ENCODE data around the gene NT5M.

Gene NT5M

DNA sequence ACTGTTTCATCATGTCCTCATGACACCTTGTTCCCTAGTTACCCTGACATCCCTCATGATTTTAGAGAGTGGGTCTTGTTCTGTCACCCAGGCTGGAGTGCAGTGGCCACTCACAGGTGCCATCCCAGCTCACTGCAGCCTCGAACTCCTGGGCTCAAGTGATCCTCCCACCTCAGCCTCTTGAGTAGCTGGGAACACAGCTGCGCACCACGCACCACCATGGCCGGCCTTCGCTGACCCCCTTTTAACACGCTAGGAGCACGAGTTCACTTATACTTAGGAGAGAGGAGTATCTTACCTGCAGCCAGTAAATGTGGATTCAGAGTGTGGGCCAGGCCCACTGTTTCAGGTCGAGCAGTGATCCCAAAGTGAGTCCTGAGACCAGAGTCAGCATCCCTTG, 21.4 kb downstream of the NT5M start:
- no peak overlapping the region for H3K27ac ChIP-seq (ENCODE audit: low read length, poor library complexity, severe bottlenecking)
- no peak overlapping the region for H3K4me2 ChIP-seq (ENCODE audit: low read length, poor library complexity, severe bottlenecking)
- H4K91ac ChIP-seq (ENCODE audit: low read length): no peak overlapping the region
- H3K9ac ChIP-seq (ENCODE audit: low read length): no peak overlapping the region
- no peak overlapping the region for H3K23ac ChIP-seq (ENCODE audit: low read length in 2 of 2)
- H3K27me3 ChIP-seq (ENCODE audit: control insufficient read depth in 1 of 2, insufficient read depth in 1 of 2, low read length in 2 of 2): peaks cover 0 to 13% of the 10 kb centered on the region in 2 experiments
- no peaks in the 10 kb centered on the region for H3K9me3 ChIP-seq (ENCODE audit: control insufficient read depth, low read length)
- H3K36me3 ChIP-seq (ENCODE audit: control insufficient read depth in 1 of 2, insufficient read depth in 2 of 2, low read depth in 1 of 2, low read length in 2 of 2): no peaks in the 10 kb centered on the region
- H2BK5ac ChIP-seq (ENCODE audit: low read depth, low read length, poor library complexity, severe bottlenecking): no peak overlapping the region
- no peaks in the 10 kb centered on the region for H3K79me1 ChIP-seq (replicated peaks; ENCODE audit: low read length, poor library complexity, severe bottlenecking)
- 87% methylated on average over 8 of the region's 8 CpGs for WGBS
- no peak overlapping the region for H2AK5ac ChIP-seq (ENCODE audit: low read length, severe bottlenecking)
- H2AFZ ChIP-seq (ENCODE audit: low read depth, low read length): no peak overlapping the region
- no peak overlapping the region for H2BK12ac ChIP-seq (ENCODE audit: low read length in 2 of 2)
- DNase-seq: no peak
- no peak overlapping the region for H2BK120ac ChIP-seq (ENCODE audit: low read depth, low read length)
- no peak overlapping the region for H2BK15ac ChIP-seq (ENCODE audit: low read depth, poor library complexity, severe bottlenecking)
- H3K14ac ChIP-seq (ENCODE audit: low read length in 2 of 2): no peak overlapping the region
- no peaks in the 10 kb centered on the region for H3K4me1 ChIP-seq (ENCODE audit: control insufficient read depth, insufficient read depth, low read depth, low read length)
- H3K18ac ChIP-seq (ENCODE audit: low read depth in 1 of 2, low read length in 2 of 2): no peak overlapping the region
- no peak overlapping the region for H3K4ac ChIP-seq (ENCODE audit: low read depth in 1 of 2, low read length in 2 of 2)
- no peak overlapping the region for H3K4me3 ChIP-seq (ENCODE audit: insufficient read depth in 1 of 2, low read depth in 1 of 2, low read length in 2 of 2)
- no peak overlapping the region for H4K8ac ChIP-seq (ENCODE audit: low read length)

DNA sequence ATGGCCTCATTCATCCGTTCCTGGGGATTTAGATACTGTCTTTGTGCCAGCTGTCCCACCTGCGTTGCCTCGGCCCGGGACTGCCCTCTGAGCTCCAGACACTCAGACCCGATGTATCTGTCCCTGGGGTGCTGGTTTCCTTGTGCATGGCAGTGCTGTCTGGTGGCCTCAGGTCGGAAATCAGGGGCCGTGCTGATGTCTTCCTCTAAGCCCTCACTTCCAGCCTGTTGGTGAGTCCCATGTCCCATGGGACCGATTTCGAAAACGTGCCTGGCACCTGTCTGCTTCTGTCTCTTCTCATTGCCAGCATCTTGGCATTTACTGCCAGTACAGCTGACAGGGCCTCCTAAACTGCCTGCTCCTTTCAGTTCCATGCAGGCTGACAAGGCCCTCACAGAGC, 22.1 kb downstream of the NT5M start:
- Histone ChIP-seq H3K4ac (ENCODE audit: low read depth in 1 of 2, low read length in 2 of 2) (no peak overlapping the region), H3K18ac (ENCODE audit: low read depth in 1 of 2, low read length in 2 of 2) (no peak overlapping the region), H3K27ac (ENCODE audit: low read length, poor library complexity, severe bottlenecking) (no peak overlapping the region), H2BK5ac (ENCODE audit: low read depth, low read length, poor library complexity, severe bottlenecking) (no peak overlapping the region), H2BK15ac (ENCODE audit: low read depth, poor library complexity, severe bottlenecking) (no peak overlapping the region), H3K23ac (ENCODE audit: low read length in 2 of 2) (no peak overlapping the region), H2BK120ac (ENCODE audit: low read depth, low read length) (no peak overlapping the region), H3K9me3 (ENCODE audit: control insufficient read depth, low read length) (no peaks in the 10 kb centered on the region), H3K4me3 (ENCODE audit: insufficient read depth in 1 of 2, low read depth in 1 of 2, low read length in 2 of 2) (no peak overlapping the region), H3K14ac (ENCODE audit: low read length in 2 of 2) (no peak overlapping the region), H3K4me1 (ENCODE audit: control insufficient read depth, insufficient read depth, low read depth, low read length) (no peaks in the 10 kb centered on the region), H2BK12ac (ENCODE audit: low read length in 2 of 2) (no peak overlapping the region), H4K8ac (ENCODE audit: low read length) (no peak overlapping the region), H3K4me2 (ENCODE audit: low read length, poor library complexity, severe bottlenecking) (no peak overlapping the region), H2AK5ac (ENCODE audit: low read length, severe bottlenecking) (no peak overlapping the region), H2AFZ (ENCODE audit: low read depth, low read length) (no peak overlapping the region), H4K91ac (ENCODE audit: low read length) (no peak overlapping the region), H3K9ac (ENCODE audit: low read length) (no peak overlapping the region), H3K36me3 (ENCODE audit: control insufficient read depth in 1 of 2, insufficient read depth in 2 of 2, low read depth in 1 of 2, low read length in 2 of 2) (no peaks in the 10 kb centered on the region), H3K27me3 (ENCODE audit: control insufficient read depth in 1 of 2, insufficient read depth in 1 of 2, low read length in 2 of 2) (peaks cover 0 to 13% of the 10 kb centered on the region in 2 experiments), H3K79me1 (replicated peaks; ENCODE audit: low read length, poor library complexity, severe bottlenecking) (no peaks in the 10 kb centered on the region)
- no peak for DNase-seq
- WGBS: 93% methylated on average over 10 of the region's 10 CpGs

DNA sequence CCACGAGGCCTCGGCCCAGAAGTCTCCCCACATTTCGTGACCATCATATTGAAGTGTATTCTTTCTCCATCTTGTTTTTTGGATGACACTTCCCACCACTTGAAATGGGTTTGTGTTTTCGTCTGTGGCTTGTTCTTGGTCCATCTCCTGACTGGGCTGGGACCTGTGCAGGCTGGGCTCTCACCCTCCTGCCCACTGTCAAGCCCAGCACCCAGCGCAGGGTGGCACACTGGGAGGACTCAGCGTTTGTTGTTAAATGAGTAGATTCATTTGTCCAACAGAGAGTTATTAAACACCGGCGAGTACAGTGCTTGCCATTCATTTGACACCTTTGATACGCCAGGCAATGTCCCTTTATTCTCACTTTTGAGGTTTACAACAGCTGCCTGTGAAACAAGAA, 22.6 kb downstream of the NT5M start:
- Histone ChIP-seq H3K27me3 (ENCODE audit: control insufficient read depth in 1 of 2, insufficient read depth in 1 of 2, low read length in 2 of 2) (peaks cover 0 to 13% of the 10 kb centered on the region in 2 experiments), H2BK15ac (ENCODE audit: low read depth, poor library complexity, severe bottlenecking) (no peak overlapping the region), H3K14ac (ENCODE audit: low read length in 2 of 2) (no peak overlapping the region), H3K27ac (ENCODE audit: low read length, poor library complexity, severe bottlenecking) (no peak overlapping the region), H3K4me2 (ENCODE audit: low read length, poor library complexity, severe bottlenecking) (no peak overlapping the region), H3K36me3 (ENCODE audit: control insufficient read depth in 1 of 2, insufficient read depth in 2 of 2, low read depth in 1 of 2, low read length in 2 of 2) (no peaks in the 10 kb centered on the region), H3K4ac (ENCODE audit: low read depth in 1 of 2, low read length in 2 of 2) (no peak overlapping the region), H3K9me3 (ENCODE audit: control insufficient read depth, low read length) (no peaks in the 10 kb centered on the region), H4K8ac (ENCODE audit: low read length) (no peak overlapping the region), H3K9ac (ENCODE audit: low read length) (no peak overlapping the region), H4K91ac (ENCODE audit: low read length) (no peak overlapping the region), H2AK5ac (ENCODE audit: low read length, severe bottlenecking) (no peak overlapping the region), H2BK5ac (ENCODE audit: low read depth, low read length, poor library complexity, severe bottlenecking) (no peak overlapping the region), H3K18ac (ENCODE audit: low read depth in 1 of 2, low read length in 2 of 2) (no peak overlapping the region), H3K79me1 (replicated peaks; ENCODE audit: low read length, poor library complexity, severe bottlenecking) (no peaks in the 10 kb centered on the region), H2BK12ac (ENCODE audit: low read length in 2 of 2) (no peak overlapping the region), H3K23ac (ENCODE audit: low read length in 2 of 2) (no peak overlapping the region), H2BK120ac (ENCODE audit: low read depth, low read length) (no peak overlapping the region), H3K4me3 (ENCODE audit: insufficient read depth in 1 of 2, low read depth in 1 of 2, low read length in 2 of 2) (no peak overlapping the region), H2AFZ (ENCODE audit: low read depth, low read length) (no peak overlapping the region), H3K4me1 (ENCODE audit: control insufficient read depth, insufficient read depth, low read depth, low read length) (no peaks in the 10 kb centered on the region)
- 87% methylated on average over 9 of the region's 9 CpGs for WGBS
- no peak for DNase-seq

DNA sequence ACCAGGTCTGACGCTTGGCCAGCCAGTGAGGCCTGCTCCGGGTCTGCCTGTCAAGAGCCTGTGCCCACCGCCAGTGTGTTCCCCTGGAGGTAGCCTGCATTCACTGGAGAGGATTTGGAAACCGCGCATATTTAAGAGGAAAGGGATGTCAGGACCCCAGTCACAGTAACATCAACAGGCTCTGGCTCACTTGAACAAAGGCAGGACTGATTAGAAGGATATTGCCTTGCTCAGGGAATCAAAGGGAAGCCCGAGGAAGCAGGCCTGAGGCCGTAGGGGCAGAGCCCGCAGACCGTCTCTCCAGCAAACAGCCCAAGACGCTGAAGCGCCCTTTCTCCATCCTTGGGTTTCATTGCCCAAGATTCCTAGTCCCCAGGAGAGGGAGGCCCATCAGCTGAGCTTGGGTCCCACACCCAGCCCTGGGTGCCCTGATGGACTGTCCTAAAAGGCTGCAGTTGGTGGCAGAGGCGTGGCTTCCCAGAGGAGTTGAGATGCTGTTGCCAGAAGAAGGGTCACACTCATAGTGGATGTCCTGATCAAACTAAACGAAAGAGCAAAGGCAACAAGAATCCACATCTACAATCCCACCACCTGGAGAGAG, 23.2 kb downstream of the NT5M start:
- Histone ChIP-seq H3K4me2 (ENCODE audit: low read length, poor library complexity, severe bottlenecking) (no peak overlapping the region), H3K36me3 (ENCODE audit: control insufficient read depth in 1 of 2, insufficient read depth in 2 of 2, low read depth in 1 of 2, low read length in 2 of 2) (no peaks in the 10 kb centered on the region), H3K27me3 (ENCODE audit: control insufficient read depth in 1 of 2, insufficient read depth in 1 of 2, low read length in 2 of 2) (peaks cover 0 to 13% of the 10 kb centered on the region in 2 experiments), H3K27ac (ENCODE audit: low read length, poor library complexity, severe bottlenecking) (no peak overlapping the region), H3K4me1 (ENCODE audit: control insufficient read depth, insufficient read depth, low read depth, low read length) (no peaks in the 10 kb centered on the region), H4K8ac (ENCODE audit: low read length) (no peak overlapping the region), H3K14ac (ENCODE audit: low read length in 2 of 2) (no peak overlapping the region), H3K9ac (ENCODE audit: low read length) (no peak overlapping the region), H2BK15ac (ENCODE audit: low read depth, poor library complexity, severe bottlenecking) (no peak overlapping the region), H4K91ac (ENCODE audit: low read length) (no peak overlapping the region), H2AK5ac (ENCODE audit: low read length, severe bottlenecking) (no peak overlapping the region), H2BK12ac (ENCODE audit: low read length in 2 of 2) (no peak overlapping the region), H3K79me1 (replicated peaks; ENCODE audit: low read length, poor library complexity, severe bottlenecking) (no peaks in the 10 kb centered on the region), H2BK5ac (ENCODE audit: low read depth, low read length, poor library complexity, severe bottlenecking) (no peak overlapping the region), H2AFZ (ENCODE audit: low read depth, low read length) (no peak overlapping the region), H3K18ac (ENCODE audit: low read depth in 1 of 2, low read length in 2 of 2) (no peak overlapping the region), H2BK120ac (ENCODE audit: low read depth, low read length) (no peak overlapping the region), H3K23ac (ENCODE audit: low read length in 2 of 2) (no peak overlapping the region), H3K9me3 (ENCODE audit: control insufficient read depth, low read length) (no peaks in the 10 kb centered on the region), H3K4ac (ENCODE audit: low read depth in 1 of 2, low read length in 2 of 2) (no peak overlapping the region), H3K4me3 (ENCODE audit: insufficient read depth in 1 of 2, low read depth in 1 of 2, low read length in 2 of 2) (no peak overlapping the region)
- 88% methylated on average over 12 of the region's 13 CpGs for WGBS
- no peak for DNase-seq

All from mesenchymal stem cell (in vitro differentiated cells and primary cell).